DMS153 treated with DMSO at 0.1 percent for 48 hours (cell line): ENCODE data around the gene TAB2.

Experiments used
- DNase-seq: peaks from one replicate; lab custom pipeline; 2025; ENCODE audit not compliant: unreplicated experiment; lab: John Stamatoyannopoulos, UW

Gene TAB2

DNA sequence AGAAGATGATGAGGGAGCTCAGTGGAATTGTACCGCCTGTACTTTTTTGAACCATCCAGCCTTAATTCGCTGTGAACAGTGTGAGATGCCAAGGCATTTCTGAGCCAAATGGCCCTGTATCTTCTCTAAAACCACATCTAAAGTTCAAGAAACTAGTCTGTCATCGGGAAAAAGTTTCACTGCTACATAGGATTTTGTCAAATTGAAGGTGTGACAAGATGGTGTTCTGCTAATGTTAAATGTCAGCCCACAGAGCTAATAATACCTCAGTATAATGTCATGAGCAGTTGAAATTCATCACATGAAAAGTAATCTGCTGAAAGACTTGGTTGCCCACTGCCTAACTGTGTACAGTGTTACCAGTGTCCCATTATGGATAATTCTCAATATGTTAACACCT lies 92.1 kb downstream of the TAB2 start:
- DNase-seq, result no peak

- no peak for DNase-seq
Observed at GRCh38 chr6:149410557-149410956, 93.0 kb downstream of the TAB2 start.

DNA sequence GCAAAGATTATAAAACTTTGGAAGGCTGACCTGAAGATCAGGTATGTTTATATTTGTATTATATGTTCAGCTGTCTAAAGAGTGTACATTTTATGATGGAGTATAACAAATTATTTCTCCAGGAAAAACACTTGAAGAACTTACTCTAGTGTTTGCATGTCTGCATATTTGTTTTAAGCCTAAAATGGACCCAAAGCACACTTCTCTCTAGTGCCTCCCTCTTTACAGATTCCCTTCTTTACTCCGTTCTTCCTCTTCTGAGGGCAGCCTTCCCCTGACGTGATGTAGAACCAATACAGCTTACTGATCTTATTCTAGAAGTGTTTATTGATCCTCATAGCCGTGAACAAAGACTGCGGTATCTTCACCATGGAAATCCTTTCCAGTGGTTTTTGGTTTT lies 96.5 kb downstream of the TAB2 start:
- DNase-seq, result no peak

DNA sequence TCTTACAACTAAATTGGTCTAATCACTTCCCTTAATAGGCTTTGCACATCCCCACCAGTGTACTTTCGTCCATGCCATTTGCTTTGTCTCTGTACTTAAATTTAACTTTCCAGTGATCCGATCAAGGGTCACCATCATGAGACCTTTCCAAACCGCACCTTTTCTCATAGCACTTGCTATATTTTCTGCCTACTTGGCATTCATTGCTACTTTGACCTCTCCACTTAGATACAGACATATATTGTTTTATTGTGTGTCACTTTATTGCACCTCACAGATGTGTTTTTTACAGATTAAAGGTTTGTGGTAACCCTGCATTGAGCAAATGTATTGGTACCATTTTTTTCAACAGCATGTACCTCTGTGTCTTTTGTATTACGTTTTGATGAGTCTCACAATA lies 97.3 kb downstream of the TAB2 start:
- no peak for DNase-seq

- no peak for DNase-seq
Observed at GRCh38 chr6:149419696-149420404, 102.3 kb downstream of the TAB2 start.

GRCh38 chr6:149421132-149421531 lies 103.6 kb downstream of the TAB2 start:
- no peak for DNase-seq

GRCh38 chr6:149422581-149422980 lies 105.1 kb downstream of the TAB2 start:
- no peak for DNase-seq

GRCh38 chr6:149423964-149424440 lies 106.5 kb downstream of the TAB2 start:
- no peak for DNase-seq

DNA sequence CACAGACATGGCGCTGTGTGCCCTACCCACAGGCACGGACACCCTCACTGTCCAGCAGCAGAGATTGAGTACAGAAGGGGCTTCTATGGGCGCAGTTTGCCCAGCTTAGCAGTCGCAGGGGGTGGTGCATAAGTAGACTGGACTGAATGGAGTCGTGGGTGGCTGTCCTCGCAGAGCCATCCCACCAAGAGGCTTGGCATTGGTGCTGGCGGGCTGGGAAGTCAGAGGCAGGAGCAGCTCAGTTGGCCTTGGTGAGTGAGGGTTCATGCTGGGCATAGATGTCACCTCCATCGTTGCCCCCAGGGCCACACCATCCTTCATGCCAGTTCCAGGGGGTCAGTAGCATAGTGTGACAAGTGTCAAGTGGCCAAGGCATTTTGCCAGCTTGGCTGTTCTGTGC lies 107.7 kb downstream of the TAB2 start:
- DNase-seq, result no peak

GRCh38 chr6:149425754-149426153 lies 108.2 kb downstream of the TAB2 start:
- DNase-seq, result no peak

- no peak for DNase-seq
Observed at GRCh38 chr6:149428606-149429005, 111.1 kb downstream of the TAB2 start.

DNA sequence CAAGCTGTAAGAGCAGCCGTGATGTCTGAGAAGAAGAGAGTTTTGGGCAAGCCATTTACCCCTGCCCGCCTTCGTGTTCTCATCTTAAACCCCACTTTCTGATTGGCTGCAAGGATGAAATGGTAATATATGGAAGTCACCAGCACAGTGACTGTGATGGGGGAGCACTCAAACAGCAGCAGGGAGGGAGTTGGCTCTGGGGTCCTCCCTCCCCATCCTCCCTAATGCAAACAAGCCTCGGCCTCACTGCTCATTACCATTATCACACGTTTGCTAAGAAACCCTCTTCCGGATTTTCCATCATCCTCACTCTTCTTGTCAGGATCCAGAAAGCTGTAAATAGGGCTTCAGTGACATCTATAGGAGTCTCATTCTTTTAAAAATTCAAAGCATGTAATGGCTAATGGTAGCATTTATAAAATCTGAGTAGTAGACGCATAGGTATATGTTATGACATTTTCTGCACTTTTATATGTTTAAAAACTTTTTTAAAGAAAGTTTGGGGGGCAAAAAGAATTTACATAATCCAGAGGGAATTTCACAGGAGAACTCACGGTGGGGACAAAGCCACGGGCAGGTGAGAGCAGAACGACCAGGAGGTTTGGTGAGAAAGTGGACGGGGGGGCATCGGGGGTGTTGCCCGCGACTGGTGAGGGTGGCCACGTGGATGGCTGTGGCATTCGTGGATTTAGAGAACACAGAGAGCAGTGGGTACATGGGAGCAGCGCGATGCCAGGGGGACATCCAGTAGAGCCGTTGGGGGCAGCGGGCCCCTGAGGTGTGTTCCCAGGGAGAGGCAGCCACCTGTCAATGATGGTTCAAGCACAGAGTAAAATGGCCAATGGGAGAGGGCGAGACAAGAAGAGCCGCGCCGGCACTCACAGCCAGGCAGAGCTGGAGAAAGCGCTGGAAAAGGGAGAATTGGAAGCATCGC lies 112.2 kb downstream of the TAB2 start:
- no peak for DNase-seq

- DNase-seq, result peak; percentile 69
Observed at GRCh38 chr6:149431905-149432775, 114.6 kb downstream of the TAB2 start.

DNA sequence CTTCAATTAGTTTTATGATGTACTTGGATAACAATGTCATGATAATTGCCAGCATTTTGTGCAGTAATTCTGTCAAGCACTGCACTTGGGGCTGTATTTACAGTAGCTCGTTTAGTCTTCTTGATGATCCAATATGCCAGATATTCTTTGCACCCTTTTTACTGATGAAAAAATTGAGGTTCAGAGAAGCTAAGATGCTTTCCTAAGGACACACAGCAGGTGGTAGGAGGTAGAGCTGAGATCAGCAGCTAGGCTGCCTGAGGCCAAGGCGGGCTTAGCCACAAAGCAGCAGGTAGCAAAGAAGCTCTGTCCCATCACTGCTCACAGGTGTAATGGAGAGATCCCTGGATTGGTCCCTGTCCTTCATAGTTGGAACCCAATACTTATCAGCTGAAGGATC lies 115.9 kb downstream of the TAB2 start:
- DNase-seq, result no peak

GRCh38 chr6:149433881-149434280 lies 116.4 kb downstream of the TAB2 start:
- no peak for DNase-seq

DNA sequence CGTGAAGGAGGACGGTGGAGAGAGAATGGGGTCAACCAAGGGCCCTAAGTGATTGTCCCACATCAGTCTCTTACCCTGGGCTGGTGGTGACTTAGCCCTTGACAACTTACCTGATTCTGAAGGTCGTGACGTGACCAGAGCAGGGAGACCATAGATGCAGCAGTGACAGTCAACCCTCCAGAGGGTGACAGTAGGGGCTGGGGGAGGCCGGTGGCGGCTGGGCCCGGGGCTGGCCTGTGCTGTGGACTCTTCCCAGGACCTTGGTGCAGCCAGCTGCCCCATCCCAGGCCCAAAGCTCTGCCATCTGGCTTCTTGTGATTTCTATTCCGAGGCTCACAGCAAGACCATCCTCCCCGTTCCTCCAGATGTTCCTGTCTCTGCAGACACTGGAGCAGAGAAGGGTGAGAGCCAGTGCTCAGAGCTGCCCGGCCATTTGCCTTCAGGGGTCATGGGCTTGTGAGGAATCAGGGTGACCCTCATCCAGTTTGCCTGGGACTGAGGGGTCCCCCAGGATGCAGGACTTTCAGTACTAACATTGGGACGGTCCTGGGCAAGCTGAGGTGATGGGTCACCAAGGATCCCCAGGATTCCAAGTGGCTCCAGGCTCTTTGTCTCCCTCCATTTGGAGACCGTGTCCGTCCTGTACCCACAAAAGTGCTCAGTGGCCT lies 118.5 kb downstream of the TAB2 start:
- DNase-seq, result no peak

DNA sequence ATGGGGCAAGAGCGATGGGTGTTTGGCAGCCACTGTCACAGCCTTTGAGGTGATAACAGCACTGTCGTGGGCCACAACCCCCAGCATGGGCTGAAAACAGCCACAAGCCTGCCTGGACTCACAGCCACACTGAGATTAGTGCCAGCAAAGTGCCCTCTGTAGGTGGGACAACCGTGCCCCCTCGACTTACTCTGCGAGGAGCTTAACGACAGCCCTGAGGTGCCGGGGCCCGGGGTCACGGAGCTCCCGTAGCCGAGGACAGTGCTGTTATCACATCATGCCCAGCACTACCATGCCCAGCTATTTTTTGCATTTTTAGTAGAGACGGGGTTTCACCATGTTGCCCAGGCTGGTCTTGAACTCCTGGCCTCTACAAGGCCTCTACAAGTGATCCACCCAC lies 119.1 kb downstream of the TAB2 start:
- DNase-seq, result no peak

DNA sequence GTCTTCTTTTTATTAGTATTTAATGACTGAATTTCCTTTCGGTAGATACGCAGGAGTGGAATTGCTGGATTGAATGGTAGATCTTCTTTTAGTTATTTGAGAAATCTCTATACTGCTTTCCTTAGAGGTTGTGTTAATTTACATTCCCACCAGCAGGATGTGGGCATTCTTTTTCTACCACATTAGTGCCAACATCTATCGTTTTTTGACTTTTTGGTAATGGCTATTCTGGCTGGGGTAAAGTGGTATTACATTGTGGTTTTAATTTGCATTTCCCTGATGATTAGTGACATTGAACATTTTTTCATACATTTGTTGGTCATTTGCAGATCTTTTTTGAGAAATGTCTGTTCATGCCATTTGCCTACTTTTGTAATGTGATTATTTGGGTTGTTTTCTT lies 119.7 kb downstream of the TAB2 start:
- no peak for DNase-seq

- no peak for DNase-seq
Observed at GRCh38 chr6:149438855-149439254, 121.3 kb downstream of the TAB2 start.

GRCh38 chr6:149439626-149440025 lies 122.1 kb downstream of the TAB2 start:
- DNase-seq, result no peak
